Urothelium cell line (cell line): ENCODE results near the gene CDC25C.

Source experiments
- DNase-seq: peaks from one replicate; pipeline ENCODE4 v3.0.0; 2011; ENCODE audit warnings: low spot score, mixed read lengths
- FAIRE-seq: peaks from 2 replicates; lab custom pipeline; 2011; peaks lifted over from hg19 to GRCh38; lab: Jason Lieb, UNC

The CDC25C gene

GRCh38 chr5:138331449-138332368, at the start of gene CDC25C:
TSS of gene CDC25C (minus strand) at chr5:138331804. CDS start at chr5:138331180, 624 bp downstream.
- DNase-seq (peak; percentile 95), FAIRE-seq (no peak)

- FAIRE-seq: no peak
- no peak for DNase-seq
Measured at GRCh38 chr5:138372653-138373052, 41.0 kb upstream of the CDC25C start.

- no peak for FAIRE-seq
- DNase-seq: no peak
Measured at GRCh38 chr5:138372225-138372624, 40.6 kb upstream of the CDC25C start.

DNA sequence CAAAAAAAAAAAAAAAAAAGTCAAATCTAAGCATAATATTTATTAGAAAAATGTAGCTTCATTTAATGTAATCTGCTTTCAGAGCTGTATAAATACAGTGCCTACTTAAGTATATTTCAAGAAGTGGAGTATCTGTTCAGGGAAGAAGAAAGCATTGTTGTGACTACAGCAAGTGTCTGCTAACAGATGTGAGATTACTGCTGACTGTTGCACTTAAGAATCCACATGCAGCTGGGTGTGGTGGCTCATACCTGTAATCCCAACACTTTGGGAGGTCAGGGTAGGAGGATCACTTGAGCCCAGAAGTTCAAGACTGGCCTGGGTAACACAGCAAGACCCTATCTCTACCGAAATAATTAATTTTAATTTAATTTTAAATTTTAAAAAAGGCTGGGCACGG, 39.9 kb upstream of the CDC25C start:
- FAIRE-seq: no peak
- no peak for DNase-seq

DNA sequence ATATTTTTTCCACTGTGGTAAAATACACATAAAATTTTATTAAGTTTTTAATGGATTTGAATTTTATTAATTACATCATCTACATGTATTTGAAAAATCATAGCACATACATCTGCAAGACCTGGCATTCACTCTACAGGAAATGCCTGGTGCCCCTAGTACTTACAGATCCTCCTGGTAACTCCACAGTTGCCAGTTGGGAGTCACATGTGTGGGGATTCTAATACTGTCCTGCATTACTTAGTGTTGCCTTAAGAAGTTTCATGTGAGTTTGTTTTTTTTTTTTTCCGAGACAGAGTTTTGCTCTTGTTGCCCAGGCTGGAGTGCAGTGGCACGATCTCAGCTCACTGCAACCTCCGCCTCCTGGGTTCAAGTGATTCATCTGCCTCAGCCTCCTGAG, 38.9 kb upstream of the CDC25C start:
- no peak for FAIRE-seq
- no peak for DNase-seq

DNA sequence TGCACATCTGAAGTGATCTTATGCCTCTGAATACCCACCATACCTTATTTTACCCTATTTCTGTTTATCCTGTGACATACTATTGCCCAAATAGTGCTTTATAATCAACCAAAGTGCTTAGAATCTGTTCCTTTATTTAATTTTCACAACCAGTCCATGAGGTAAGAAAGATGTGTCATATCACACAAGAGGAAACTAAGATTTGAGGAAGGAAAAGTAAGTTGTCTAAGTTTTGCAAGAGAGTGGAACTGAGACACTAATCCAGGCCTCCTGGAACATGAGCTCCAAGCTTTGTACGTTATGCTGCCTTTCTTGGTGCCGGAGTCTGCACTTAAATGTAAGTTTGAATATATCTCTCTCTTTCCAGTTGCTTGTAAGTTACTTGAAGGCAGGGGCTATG, 38.1 kb upstream of the CDC25C start:
- no peak for DNase-seq
- FAIRE-seq: no peak

DNA sequence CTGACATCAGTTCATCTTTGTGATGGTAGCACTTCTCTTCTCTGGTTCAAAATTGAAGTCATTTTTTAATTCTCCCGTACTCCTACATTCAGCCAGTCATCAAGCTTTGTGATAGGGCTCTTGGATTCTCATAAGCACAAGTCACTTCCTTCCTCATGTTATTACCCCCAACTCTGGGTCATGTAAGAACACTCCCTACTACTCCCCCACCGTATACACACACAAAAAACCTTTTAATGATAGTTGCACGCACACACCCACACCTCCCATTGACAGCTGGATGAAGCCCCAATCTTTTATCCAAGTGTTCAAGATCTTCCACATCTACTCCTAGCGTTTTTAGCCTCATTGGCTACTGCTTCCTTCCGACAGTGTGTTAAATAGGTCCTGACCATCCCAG, 37.7 kb upstream of the CDC25C start:
- DNase-seq: no peak
- no peak for FAIRE-seq

DNA sequence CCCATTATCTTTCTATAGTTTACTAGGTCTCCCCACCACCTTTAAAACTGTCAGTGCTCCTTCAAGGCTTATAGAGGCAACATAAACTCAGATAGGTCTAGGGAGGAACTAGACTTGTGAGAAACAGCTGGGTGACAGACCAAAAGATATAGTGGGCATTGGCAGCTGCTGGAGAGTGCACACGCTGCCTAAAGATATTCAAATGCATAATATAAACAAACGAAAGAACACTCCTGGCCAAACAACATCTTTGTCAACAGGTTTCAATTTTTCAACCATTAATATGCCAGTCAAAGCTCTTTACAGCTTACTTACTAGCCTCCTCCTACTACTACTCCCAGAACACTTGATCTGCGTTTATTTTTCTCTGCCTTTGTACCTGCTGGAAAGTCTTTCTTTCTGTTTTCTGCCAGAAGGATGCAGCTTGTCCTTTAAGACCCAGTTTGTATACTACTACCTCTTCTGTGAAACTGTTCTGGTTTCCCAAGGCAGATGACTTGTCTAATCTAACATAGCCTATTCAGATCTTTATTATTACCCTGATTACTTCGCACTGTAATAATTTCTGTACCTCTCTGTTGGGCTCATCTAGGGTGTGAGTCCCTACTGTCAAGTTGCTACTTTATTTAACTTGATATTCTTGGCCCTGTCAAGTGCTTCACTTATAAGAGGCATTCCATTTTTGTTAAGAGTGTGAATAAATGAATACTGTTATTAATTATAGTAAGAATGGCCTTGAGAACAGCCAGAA, 35.2 kb upstream of the CDC25C start:
- FAIRE-seq (no peak), DNase-seq (no peak)

GRCh38 chr5:138364576-138364975, 33.0 kb upstream of the CDC25C start:
- DNase-seq: no peak
- no peak for FAIRE-seq

- DNase-seq (no peak), FAIRE-seq (no peak)
Measured at GRCh38 chr5:138360941-138361452, 29.4 kb upstream of the CDC25C start.

DNA sequence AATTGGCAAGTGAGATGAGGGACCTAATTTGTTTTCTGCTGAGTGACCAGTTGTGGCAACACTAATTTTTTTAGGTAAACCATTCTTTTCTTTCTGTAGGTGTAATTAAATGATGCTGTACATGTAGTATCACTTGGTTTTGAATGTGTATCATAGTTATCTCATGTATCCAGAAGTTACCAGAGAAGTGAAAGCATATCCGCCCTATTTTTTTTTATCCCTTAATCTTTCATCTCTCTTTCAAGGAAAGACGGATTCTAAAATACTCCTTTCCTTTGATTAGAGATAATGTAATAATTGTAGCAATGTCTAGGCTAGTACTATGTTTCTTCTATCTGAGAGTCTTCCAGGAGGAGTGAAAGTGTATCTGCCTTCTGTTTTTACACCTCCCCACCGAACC, 28.0 kb upstream of the CDC25C start:
- DNase-seq (no peak), FAIRE-seq (no peak)

- FAIRE-seq (no peak), DNase-seq (peak; percentile 10)
Measured at GRCh38 chr5:138354926-138355378, 23.3 kb upstream of the CDC25C start.

GRCh38 chr5:138354387-138354786, 22.8 kb upstream of the CDC25C start:
- no peak for FAIRE-seq
- DNase-seq: no peak

DNA sequence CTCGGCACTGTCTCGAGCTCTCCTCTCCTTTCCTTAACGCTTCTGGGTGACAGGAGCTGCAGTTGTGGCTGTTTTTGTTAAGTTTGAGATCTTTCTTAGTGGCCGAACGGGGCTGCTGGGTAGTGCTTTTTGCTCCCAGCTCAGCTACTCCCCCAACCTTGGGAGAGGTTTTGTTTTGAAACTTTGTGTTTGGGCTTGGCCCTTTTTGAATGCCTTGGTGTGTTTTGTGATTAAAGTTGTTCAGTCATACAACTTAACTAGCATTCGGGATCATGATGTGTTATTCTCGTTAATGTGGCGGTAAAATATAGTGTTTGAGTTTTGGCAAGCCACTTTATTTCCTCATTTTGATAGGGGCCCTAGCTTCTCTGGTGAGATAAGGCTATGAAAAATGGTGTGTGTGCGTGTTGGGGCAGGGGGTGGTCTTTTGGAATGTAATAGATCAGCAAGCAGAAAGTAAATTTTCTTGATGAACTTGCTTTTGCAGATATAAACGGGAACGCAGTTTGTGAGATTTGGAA, 22.0 kb upstream of the CDC25C start:
- FAIRE-seq: no peak

GRCh38 chr5:138352722-138353559, 21.3 kb upstream of the CDC25C start:
- DNase-seq (peak; percentile 41), FAIRE-seq (no peak)

More for the DNA sequence above, 22.0 kb upstream of the CDC25C start:
- DNase-seq: no peak

GRCh38 chr5:138352071-138352721, 20.6 kb upstream of the CDC25C start, which contains the start of gene KDM3B:
TSS of gene KDM3B (plus strand) at chr5:138352685. CDS start at chr5:138352796, 111 bp downstream.
- FAIRE-seq: no peak
- peak; percentile 93 for DNase-seq

DNA sequence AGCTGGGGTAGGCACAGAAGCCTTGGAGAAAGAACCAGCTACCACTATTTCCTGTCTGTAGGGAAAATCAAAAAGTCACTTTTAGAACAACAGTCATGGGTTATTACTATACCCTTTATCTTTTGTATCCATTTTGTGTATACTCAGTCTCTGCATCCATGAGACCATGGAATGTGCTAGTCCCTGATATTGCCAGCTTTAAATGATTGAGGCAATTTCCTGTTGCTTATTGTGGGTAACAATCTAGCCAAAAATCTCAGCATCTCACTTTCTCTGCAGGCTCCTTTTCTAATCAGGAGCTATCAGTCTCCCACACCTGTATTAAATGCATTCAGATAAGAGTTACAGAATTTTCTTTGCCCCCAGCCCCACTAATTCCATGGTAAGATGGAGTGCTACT, 19.9 kb upstream of the CDC25C start:
- no peak for FAIRE-seq
- DNase-seq: no peak

- no peak for FAIRE-seq
Measured at GRCh38 chr5:138351056-138351455, 19.5 kb upstream of the CDC25C start.

DNA sequence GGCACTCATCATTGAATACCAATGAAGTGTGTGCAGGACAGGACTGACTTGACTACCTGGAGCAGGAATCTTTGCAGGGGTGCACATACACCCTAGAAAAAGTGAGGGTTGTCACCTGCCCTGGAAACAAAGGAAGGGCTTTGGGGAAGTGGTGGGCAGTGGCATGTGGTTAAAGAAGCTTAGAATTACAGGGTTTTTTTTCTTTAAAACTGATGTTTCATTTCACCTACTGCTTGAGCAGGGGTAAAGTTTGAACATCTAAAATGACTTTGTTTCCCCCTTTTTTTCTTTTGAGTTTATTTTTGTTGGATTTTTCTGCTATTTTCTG, 18.9 kb upstream of the CDC25C start:
- no peak for FAIRE-seq

More at GRCh38 chr5:138351056-138351455, 19.5 kb upstream of the CDC25C start:
- DNase-seq: no peak

More for the DNA sequence above, 18.9 kb upstream of the CDC25C start:
- DNase-seq: no peak
